Measurements from ENCODE around the gene NKX6-1.

NKX6-1 gene

DNA sequence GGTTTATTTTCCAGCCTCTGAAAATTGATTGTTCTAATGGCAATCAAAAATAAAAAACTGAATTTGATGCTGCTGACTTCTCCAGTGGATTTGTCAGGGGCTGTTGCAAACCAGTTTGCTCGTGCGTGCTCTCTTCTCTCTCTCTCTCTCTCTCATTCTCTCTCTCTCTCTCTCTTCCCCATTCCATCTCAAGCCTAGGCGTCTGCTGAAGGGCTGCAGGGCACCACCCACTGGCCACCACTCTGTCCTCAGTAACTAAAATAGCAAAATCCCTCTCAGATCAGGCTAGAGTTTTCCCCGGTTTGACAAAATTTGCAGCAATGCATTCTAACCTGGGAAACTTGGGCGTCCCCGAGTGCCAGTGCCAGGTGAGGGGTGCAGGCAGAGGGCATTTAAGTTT is 19.4 kb downstream of the NKX6-1 start:
- DNase-seq (ENCODE audit: low spot score), result no peak

DNA sequence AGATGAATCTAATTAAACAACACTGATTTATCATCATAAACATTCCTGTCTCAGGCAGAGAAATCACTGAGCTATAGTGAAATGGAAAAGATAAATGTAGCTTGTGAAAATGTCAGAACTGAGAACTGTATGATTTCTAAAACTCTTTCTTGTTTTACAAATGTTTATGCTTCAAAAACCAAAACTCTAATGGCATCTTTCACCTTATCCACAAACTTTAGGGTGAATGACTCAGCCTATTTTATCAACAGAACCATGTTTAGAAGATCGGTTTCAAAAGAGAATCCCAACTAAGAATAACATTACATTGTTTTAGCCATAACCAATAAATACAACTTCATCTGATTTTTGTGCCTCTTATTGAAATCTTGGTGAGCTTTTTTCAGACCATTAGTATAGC is 21.4 kb downstream of the NKX6-1 start:
- no peak for DNase-seq (ENCODE audit: low spot score)

DNA sequence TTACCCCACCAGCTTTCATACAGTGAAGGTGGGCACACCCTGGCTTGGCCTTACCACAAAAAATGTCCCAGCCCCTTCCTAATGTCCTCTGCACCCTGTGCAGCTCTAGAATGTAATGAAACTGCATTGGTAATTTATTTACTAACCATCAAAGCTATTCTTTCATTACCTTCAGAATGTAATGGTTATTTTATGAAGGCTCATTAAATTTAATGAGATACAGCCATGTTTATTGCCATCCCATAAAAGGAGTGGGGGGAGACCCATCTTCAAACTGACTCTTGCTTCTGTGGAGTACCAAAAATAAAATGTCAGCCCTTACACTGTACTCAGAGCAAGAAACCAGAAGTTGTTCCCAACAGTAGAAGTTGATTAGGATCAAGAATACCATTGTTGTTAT is 25.0 kb downstream of the NKX6-1 start:
- DNase-seq (ENCODE audit: low spot score), result no peak

DNA sequence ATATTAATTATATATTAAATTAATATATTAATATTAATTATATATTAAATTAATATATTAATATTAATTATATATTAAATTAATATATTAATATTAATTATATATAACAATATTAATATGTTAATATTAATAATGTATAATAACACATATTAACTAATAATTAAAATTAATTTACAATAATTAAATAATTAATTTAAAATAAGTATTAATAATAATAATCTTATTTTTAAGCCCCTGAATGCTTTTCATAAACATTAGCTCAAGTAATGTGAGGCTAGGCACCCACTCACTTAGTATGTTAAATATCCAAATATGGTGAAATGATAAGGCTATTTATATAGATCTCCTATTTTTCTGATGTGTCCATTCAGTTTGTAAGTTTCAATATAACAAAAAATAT is 26.9 kb downstream of the NKX6-1 start:
- DNase-seq (ENCODE audit: low spot score), result no peak

DNA sequence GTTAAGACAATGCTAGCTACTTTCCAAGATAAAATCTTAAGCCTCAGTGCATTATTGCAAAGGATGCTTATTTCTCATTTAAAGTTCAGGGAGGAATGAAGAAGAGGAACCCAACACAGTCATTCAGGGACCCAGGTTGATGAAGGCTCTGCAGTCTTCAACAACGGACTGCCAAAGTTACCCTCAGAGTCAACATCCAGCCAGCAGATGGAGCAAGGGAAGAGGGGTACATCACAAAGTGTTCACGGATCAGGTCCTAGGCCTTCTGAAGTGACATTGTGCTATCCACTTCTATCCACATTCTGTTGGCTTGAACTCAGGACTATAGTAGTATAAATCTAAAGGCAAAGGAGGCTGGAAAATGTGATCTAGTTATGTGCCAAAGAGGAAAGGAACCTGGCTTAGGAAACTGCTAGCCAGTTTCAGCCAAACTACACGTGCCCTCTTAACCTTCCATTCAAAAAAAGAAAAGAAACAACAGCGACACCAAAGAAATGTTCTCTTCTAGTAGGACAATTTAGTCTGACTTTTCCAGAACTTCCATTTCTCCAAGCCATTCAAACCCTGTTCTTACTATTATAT is 28.8 kb downstream of the NKX6-1 start:
- DNase-seq (ENCODE audit: low spot score), result no peak

DNA sequence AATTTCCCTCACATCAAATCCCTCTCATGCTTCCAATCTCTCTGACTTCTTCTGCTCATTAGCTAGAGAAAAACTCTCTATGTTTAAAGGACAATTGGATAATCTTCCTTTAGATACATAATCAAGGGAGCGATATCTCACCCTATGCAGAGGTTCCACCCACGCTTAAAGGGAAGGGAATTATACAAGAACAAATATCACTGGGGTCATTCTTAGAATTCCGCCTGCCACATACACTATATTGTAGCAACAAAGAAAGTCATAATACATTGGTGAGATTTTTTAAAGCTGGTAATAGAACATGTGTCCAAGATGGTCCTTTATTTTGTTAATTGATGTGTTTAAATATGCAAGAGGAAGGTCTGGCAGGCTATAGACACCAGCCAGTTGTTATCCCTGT is 31.5 kb downstream of the NKX6-1 start:
- no peak for DNase-seq (ENCODE audit: low spot score)

DNA sequence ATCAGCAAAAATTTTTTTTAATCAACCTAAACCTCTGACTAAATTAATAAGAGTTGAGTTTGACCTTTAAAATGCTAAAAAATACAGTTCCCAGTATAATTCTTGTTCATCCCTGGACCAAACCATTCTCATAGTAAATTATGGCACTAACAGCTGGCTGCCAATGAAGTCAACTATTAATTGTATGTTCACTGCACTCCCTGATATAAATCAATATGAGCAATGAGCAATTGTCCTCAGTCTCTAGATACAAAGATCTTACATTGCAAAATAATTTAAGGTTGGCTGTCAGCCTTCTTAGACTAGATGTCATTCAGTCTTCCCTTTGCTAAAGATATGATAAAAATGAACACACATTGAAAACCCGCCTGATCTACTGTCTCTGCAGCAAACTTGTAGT is 39.3 kb downstream of the NKX6-1 start:
- no peak for DNase-seq (ENCODE audit: low spot score)

DNA sequence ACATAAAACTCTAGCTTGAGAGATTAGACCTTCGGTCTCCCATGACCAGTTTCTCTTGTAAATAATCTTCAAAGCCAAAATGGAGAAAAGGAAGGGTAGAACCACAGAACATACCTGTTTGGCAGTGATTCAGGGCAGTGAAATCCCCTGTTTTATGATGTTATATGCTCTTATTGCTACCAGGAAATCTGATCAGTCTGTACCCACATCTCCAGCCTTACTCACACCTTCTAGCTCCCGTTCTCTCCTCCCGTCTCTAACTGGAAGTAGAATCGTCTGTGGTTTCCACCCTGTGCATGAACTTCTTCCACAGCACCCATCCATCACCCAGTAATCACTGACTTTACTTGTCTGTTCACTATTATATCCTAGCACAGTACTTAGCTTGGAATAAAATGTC is 42.9 kb downstream of the NKX6-1 start:
- no peak for DNase-seq (ENCODE audit: low spot score)

DNA sequence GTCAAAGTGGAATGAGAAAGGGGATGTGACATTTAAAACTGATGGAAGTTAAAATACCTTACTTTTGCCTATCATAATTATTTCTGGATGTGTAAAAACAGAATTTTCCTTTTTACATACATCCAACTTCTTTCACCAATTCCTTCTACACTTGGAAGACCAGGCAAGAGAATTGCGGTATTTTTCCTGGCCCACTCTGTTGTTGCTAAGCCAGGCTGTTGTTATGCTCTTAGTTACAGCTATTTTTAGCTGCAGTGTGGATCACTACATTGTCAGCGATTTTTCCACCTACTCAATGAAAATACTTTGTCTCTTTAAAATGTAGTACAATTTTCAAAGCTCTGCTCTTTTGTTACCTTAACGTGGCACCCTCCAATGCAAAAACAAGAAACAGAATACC is 43.4 kb downstream of the NKX6-1 start:
- no peak for DNase-seq (ENCODE audit: low spot score)

DNA sequence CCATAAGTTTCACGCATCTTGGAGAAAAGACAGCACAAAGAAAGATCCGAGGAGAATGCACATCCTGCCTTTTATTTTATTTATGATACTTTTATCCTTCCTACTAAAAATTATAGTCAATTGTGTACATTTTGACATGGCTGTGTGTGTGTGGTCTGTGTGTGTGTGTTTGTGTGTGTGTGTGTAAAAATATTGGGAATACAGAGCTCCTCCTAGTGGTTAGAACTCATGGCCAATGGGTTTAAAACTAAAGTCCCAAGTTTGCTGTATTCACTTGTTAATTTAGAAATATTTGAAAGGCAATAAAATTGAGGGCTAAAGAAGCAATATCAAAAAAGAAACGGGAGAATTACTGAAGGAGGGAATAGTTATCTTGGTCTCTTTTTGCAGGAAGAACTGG is 47.5 kb downstream of the NKX6-1 start:
- DNase-seq (ENCODE audit: low spot score), result peak; percentile 6

DNA sequence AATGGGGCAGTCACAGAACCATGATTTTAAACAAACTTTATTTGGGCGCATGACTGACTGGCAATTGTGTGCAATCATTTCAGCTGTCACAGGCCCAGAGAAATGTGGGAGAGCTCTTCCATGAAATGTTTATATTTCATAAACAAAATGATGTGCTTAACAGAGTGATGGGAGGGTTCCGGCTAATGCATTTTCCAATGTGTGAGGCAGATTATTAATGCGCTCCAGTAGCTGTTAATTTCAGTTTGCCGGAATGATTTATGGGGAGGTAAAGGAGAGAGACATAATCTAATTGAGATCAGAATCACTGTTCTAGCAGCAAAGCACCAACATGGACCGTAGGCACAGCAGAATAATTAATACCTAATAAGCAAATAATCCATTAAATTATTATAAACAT is 55.6 kb downstream of the NKX6-1 start:
- no peak for DNase-seq (ENCODE audit: low spot score)

DNA sequence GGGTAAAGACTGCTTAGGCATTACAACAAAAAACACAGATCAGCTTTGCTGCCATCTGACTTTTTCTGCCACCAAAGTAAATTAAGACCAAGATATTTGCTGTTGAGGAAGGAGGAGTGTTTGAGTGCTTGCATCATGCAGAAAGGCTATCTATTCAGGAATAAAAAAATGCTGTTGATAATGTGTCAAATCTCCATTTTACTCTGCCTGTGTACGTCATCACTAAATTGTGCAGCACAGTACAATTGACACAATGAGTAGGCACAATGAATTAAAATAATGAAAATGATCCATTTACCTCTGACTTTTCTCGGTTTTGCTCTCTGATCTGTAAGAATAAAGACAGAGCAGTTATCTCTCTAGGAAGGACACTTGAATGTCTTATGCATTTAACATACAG is 56.3 kb downstream of the NKX6-1 start:
- DNase-seq (ENCODE audit: low spot score), result no peak
